Neural cell (in vitro differentiated cells): ENCODE data around the gene RAPGEFL1. TPM values are rescaled to one million over a fixed set of nuclear protein-coding genes. Genes with fewer than 3 reads are reported as not detected.

Experiments
- H2AFZ ChIP-seq: fragments of 200-600, 300-800 bp; sonication (generic), shearing (Covaris generic); 2 replicates; pipeline ENCODE4 v1.6.0; 2014; ENCODE audit warnings: low read depth, mild to moderate bottlenecking, antibody characterized with exemption, low read length, moderate library complexity
- H3F3A ChIP-seq: fragments of 200-600 bp; shearing (Covaris generic); 2 replicates; pipeline ENCODE4 v1.6.1; 2016; ENCODE audit warnings: mild to moderate bottlenecking, moderate library complexity, mixed read lengths, antibody characterized with exemption, low read length; ENCODE audit not compliant: insufficient read depth, poor library complexity, severe bottlenecking
- H3K27ac ChIP-seq: fragments of 200-600, 300-800 bp; sonication (generic), shearing (Covaris generic); 2 replicates; pipeline ENCODE4 v1.5.1; 2014; ENCODE audit warnings: mild to moderate bottlenecking, low read length, moderate library complexity
- H3K27me3 ChIP-seq: fragments of 300-800, 200-600 bp; sonication (generic), shearing (Covaris generic); 2 replicates; pipeline ENCODE4 v1.6.0; 2014; ENCODE audit warnings: mild to moderate bottlenecking, low read depth, low read length, moderate library complexity; ENCODE audit not compliant: insufficient read depth
- H3K36me3 ChIP-seq: fragments of 300-800, 200-600 bp; sonication (generic), shearing (Covaris generic); 2 replicates; pipeline ENCODE4 v1.5.1; 2014; ENCODE audit warnings: mild to moderate bottlenecking, antibody characterized with exemption, low read length, moderate library complexity; ENCODE audit not compliant: insufficient read depth
- H3K4me2 ChIP-seq: fragments of 300-800, 200-600 bp; sonication (generic), shearing (Covaris generic); 2 replicates; pipeline ENCODE4 v1.6.0; 2014; ENCODE audit warnings: mild to moderate bottlenecking, low read length
- H3K4me3 ChIP-seq: fragments of 300-800, 200-600 bp; sonication (generic), shearing (Covaris generic); 2 replicates; pipeline ENCODE4 v1.5.1; 2014; ENCODE audit warnings: mild to moderate bottlenecking, low read length, moderate library complexity
- H3K79me2 ChIP-seq: fragments of 200-600 bp; shearing (Covaris generic); replicated peaks from 2 replicates; pipeline ENCODE4 v1.6.0; 2014; ENCODE audit warnings: mild to moderate bottlenecking, low read length, moderate library complexity; ENCODE audit not compliant: insufficient read depth
- H3K9ac ChIP-seq: fragments of 300-800, 200-600 bp; sonication (generic), shearing (Covaris generic); 2 replicates; pipeline ENCODE4 v1.6.1; 2016; ENCODE audit warnings: mild to moderate bottlenecking, low read length, mixed read lengths
- H3K9me2 ChIP-seq: fragments of 200-600 bp; shearing (Covaris generic); 2 replicates; pipeline ENCODE4 v1.6.1; 2016; ENCODE audit warnings: mild to moderate bottlenecking, low read length, mixed read lengths; ENCODE audit not compliant: insufficient read depth
- H3K9me3 ChIP-seq: fragments of 200-600, 300-800 bp; sonication (generic), shearing (Covaris generic); 2 replicates; pipeline ENCODE4 v1.6.1; 2016; ENCODE audit warnings: mild to moderate bottlenecking, mixed run types, low read length, moderate library complexity, mixed read lengths
- H4K20me1 ChIP-seq: fragments of 200-600 bp; shearing (Covaris generic); 2 replicates; pipeline ENCODE4 v1.6.1; 2016; ENCODE audit warnings: mild to moderate bottlenecking, mixed run types; ENCODE audit not compliant: insufficient read depth
- CTCF ChIP-seq: fragments of 450-650 bp; IDR thresholded peaks from 2 replicates; pipeline ENCODE4 v1.5.1; 2014; ENCODE audit warnings: antibody characterized with exemption, mild to moderate bottlenecking, moderate library complexity; ENCODE audit not compliant: poor library complexity, severe bottlenecking
- EP300 ChIP-seq: fragments of 450-650 bp; conservative IDR thresholded peaks from 2 replicates; pipeline ENCODE4 v1.6.1; 2014; ENCODE audit warnings: antibody characterized with exemption, mild to moderate bottlenecking, moderate library complexity; ENCODE audit not compliant: poor library complexity, severe bottlenecking
- EZH2 ChIP-seq: fragments of 200-600, 300-800 bp; shearing (Covaris generic), sonication (generic); IDR thresholded peaks from 2 replicates; pipeline ENCODE4 v1.6.1; 2014; ENCODE audit warnings: antibody characterized with exemption, low read length, borderline replicate concordance, mild to moderate bottlenecking; ENCODE audit not compliant: insufficient read depth, poor library complexity, severe bottlenecking
- MXI1 ChIP-seq: fragments of 450-650 bp; conservative IDR thresholded peaks from 2 replicates; pipeline ENCODE4 v1.6.1; 2014; ENCODE audit warnings: antibody characterized with exemption, mild to moderate bottlenecking; ENCODE audit not compliant: poor library complexity, severe bottlenecking
- POLR2AphosphoS5 ChIP-seq: IDR thresholded peaks from 2 replicates; pipeline ENCODE4 v1.6.1; 2012
- RAD21 ChIP-seq: fragments of 450-650 bp; conservative IDR thresholded peaks from 2 replicates; pipeline ENCODE4 v1.6.1; 2014; ENCODE audit warnings: antibody characterized with exemption, mild to moderate bottlenecking, moderate library complexity
- REST ChIP-seq: IDR thresholded peaks from 2 replicates; pipeline ENCODE4 v1.6.1; 2012; ENCODE audit warnings: borderline replicate concordance
- SMC3 ChIP-seq: fragments of 450-650 bp; conservative IDR thresholded peaks from 2 replicates; pipeline ENCODE4 v1.6.1; 2014; ENCODE audit warnings: antibody characterized with exemption, mild to moderate bottlenecking, moderate library complexity; ENCODE audit not compliant: poor library complexity
- TAF1 ChIP-seq: IDR thresholded peaks from 2 replicates; pipeline ENCODE4 v1.6.1; 2012; ENCODE audit warnings: low read depth
- polyA plus RNA-seq: library from polyadenylated mRNA; depleted of rRNA; stranded (reverse); fragments of >200 nt; gene quantifications from 2 replicates; pipeline ENCODE4 v1.2.3, GENCODE V29; 2014

The RAPGEFL1 gene
- polyA plus RNA-seq, 1 donor from 2014 or later: 15.5 TPM

- no peak for TF ChIP-seq RAD21
- no peak for TF ChIP-seq SMC3
- TF ChIP-seq MXI1: no peak
- no peak for TF ChIP-seq EP300
- no peak for TF ChIP-seq POLR2AphosphoS5
- no peak for TF ChIP-seq REST
- no peak for TF ChIP-seq EZH2
- no peak for TF ChIP-seq TAF1
- no peak for TF ChIP-seq CTCF
- no peaks in the 10 kb centered on the region for H3K9me3 ChIP-seq
- H3K36me3 ChIP-seq: peaks cover 7% of the 10 kb centered on the region
- no peak overlapping the region for H3K27ac ChIP-seq
- no peaks in the 10 kb centered on the region for H4K20me1 ChIP-seq
- no peaks in the 10 kb centered on the region for H3F3A ChIP-seq
- no peaks in the 10 kb centered on the region for H3K79me2 ChIP-seq
- H2AFZ ChIP-seq: no peak overlapping the region
- no peak overlapping the region for H3K4me3 ChIP-seq
- H3K4me2 ChIP-seq: no peak overlapping the region
- H3K9me2 ChIP-seq: no peaks in the 10 kb centered on the region
- H3K9ac ChIP-seq: no peak overlapping the region
- H3K27me3 ChIP-seq: no peaks in the 10 kb centered on the region
Observed at GRCh38 chr17:40173091-40173777, 4.0 kb upstream of the RAPGEFL1 start.

- Histone ChIP-seq H4K20me1 (no peaks in the 10 kb centered on the region), H3K9me2 (no peaks in the 10 kb centered on the region), H3K27ac (no peak overlapping the region), H3K4me2 (no peak overlapping the region), H3F3A (no peaks in the 10 kb centered on the region), H3K9me3 (no peaks in the 10 kb centered on the region), H3K36me3 (peaks cover 7% of the 10 kb centered on the region), H2AFZ (no peak overlapping the region), H3K79me2 (no peaks in the 10 kb centered on the region), H3K27me3 (no peaks in the 10 kb centered on the region), H3K4me3 (no peak overlapping the region), H3K9ac (no peak overlapping the region)
- TF ChIP-seq EP300 (no peak), MXI1 (no peak), CTCF (no peak), SMC3 (no peak), RAD21 (no peak), REST (no peak), TAF1 (no peak), EZH2 (no peak), POLR2AphosphoS5 (no peak)
Observed at GRCh38 chr17:40173778-40174135, 3.5 kb upstream of the RAPGEFL1 start.
